ENCODE data around the gene MSL3. TPM values are rescaled to one million over a fixed set of nuclear protein-coding genes. Genes with fewer than 3 reads are reported as not detected.

The MSL3 gene
- total RNA-seq, 1 experiment from 2014 or later = 27.0 TPM

DNA sequence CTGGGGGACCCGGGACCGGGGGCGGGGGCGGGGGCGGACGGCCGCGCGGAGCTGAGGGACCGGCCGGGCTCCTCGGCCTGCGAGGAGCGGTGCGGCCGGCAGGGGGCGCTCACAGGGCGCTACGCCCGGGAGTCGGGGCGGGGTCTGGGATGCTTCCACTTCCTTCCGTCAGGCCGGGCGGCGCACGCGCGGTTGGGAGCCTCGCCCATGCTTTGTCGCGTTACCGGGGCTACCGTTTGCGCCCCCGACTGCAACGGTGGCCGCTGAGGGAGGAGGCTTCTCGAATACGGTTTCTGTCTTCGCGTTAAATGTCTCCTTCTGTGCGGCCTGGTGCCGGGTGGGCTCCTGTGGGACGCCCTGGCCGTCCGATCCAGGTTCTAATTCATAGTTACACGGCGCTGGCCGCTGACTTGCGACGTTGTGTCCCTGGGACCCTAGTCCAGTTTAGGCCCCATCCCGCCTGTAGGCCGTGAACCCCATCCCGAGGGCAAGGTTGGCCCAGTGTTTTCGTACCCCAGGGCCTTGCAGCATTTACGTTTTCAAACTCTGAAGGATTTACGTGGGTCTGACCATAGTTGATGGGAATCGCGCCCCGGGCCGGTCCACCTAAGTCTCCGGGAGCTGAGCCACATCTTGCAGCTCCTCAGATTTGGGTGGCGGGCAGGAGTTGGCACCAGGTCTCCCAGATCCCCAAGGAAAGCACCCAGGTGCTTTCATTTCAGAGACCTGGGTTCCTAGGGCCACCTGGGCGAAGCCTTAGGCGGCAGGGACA lies 549 bp downstream of the MSL3 start:
- in situ Hi-C loops (cut with HindIII; ENCODE audit: low sequenced_read_pairs) = no loop called here
- peak; percentile 76 for DNase-seq (ENCODE audit: low spot score)

DNA sequence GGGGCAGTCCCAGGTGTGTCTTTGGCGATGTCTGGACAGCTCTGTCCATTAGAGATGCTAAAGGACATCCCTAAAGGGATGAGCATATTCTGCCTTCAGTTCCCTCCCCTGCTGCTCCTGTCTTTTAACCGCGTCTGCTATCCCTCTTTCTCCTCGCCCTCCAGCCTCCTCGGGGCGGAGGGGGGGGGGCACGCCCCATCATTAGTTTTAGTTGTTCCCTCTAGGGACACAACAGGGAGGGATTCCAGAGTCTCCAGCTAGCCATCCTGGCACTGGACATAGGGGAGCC lies 1.1 kb downstream of the MSL3 start:
- DNase-seq (ENCODE audit: low spot score) = no peak
- in situ Hi-C loops (cut with HindIII; ENCODE audit: low sequenced_read_pairs) = no loop called here

DNA sequence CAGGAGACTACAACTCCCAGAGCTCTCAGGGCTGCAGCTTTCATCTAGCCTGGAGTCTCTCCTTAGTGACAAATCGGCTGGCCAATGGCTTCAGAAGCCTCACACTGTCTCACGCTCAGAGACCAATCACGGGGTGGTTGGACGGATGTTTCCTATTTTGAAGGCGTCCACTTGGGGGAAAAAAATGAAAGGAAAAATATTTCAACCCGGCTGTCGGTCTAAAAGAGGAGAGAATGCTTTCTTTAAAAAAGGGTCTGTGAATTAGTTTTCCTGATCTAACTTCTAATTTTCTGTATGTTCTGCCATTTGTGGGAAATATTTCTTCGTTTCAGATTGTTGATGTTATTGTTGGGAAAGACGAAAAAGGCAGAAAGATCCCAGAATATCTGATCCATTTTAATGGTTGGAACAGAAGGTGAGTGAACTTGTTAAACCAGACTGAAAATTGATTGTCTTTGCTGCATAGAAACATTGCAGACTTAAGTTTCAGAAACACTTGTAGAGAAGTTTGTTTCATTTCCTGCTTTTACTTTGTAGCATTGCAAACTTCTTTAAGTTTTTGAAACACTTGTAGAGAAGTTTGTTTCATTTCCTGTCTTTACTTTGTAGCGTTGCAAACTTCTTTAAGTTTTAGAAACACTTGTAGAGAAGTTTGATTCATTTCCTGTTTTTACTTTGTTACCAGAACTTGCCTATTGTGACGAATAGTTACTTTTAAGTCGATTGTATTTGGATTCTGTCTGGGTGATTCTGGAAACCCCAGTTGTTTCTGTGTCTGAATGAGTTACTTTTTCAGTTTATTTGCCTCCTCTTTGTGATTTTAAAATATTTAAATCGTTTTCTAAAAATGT lies 1.6 kb downstream of the MSL3 start:
- DNase-seq (ENCODE audit: low spot score) = peak; percentile 96
- in situ Hi-C loops (cut with HindIII; ENCODE audit: low sequenced_read_pairs) = no loop called here

DNA sequence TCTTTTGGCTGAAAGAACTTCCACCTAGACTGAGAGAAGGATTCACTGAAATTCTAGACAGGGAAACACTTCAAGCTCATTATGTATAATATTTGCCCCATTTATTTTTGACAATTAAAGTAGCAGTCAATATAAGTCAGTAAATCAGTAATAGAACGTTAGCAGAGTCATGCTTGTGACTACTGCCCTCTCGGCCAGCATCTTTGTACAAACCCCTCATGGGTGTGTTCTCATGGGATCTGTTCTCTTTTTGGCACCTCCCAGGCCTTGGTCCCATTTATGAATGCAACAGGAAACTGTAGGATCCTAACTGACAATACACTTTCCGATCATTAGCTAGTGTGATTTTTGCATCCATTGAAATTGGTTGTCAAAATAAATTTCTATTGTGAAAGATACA lies 2.9 kb downstream of the MSL3 start:
- DNase-seq (ENCODE audit: low spot score) = no peak
- in situ Hi-C loops (cut with HindIII; ENCODE audit: low sequenced_read_pairs) = no loop called here

DNA sequence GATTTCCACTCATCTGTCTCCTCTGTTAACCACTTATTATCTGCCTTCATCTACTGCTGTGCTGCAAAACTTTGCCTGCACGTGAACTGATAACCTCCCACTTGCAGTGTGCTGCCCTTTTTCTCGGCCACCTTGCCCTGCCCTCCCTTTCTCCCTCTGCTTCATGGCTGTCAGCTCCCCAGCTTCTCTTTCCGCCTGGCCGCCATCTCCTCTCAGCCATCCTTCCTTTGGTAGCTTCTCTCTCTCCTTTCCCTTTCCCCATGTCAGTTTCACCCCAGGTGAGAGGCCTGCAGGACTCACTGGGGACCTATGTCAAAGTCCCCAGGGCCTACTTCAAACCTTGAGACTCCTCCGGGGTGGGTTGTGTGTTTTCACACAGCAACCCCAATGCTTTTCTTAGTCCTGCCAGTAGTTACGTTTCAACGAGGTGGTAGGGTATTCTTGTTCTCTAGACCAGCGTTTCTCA lies 6.6 kb downstream of the MSL3 start:
- in situ Hi-C loops (cut with HindIII; ENCODE audit: low sequenced_read_pairs) = no loop called here
- DNase-seq (ENCODE audit: low spot score) = no peak

DNA sequence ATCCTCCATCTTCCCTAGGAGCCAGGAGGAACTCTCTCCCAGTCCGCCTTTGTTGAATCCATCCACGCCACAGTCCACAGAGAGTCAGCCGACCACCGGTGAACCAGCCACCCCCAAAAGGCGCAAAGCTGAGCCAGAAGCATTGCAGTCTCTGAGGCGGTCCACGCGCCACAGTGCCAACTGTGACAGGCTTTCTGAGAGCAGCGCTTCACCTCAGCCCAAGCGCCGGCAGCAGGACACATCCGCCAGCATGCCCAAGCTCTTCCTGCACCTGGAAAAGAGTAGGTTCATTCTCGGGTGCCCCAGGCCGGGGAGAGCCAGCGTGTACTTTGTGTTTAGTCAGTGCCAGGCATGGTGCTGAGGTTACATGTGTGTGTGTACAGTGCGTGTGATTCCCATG lies 7.4 kb downstream of the MSL3 start:
- in situ Hi-C loops (cut with HindIII; ENCODE audit: low sequenced_read_pairs) = no loop called here

DNA sequence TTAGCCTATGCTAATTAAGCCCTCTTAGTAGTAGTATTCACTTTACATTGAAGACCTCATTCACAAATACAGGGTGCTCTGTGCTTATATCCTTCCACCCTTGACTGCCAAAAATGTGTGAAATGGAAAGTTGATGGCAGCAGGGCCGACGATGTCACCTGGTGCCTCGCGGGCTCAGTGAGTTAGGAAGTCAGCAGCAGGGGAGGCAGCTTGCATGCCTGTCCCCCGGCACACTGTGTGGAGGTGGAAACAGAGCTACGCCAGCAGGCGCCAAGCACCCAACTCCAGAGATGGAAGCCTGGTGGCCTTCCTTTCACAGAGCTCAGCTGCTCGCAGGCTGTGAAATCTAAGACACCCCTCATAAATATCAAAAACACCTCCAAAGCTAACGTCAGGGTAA lies 8.4 kb downstream of the MSL3 start:
- in situ Hi-C loops (cut with HindIII; ENCODE audit: low sequenced_read_pairs) = no loop called here
- DNase-seq (ENCODE audit: low spot score) = no peak

More for the DNA sequence above, 7.4 kb downstream of the MSL3 start:
- no peak for DNase-seq (ENCODE audit: low spot score)

DNA sequence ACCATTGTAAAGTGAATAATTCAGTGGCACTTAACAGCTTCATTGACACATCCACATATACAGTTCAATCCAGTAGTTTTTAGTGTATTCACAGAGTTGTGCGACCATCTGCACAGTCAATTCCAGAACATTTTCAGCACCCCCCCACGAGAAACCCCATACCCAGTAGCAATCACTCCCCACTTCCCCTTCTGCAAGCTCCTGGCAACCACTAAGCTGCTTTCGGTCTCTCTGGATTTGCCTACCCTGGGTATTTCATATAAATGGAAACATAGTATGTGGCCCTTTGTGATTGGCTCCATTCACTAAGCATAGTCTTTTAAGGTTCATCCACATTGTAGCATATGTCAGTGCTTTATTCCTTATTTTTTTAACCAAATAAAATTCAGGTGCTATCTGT lies 10.0 kb downstream of the MSL3 start:
- in situ Hi-C loops (cut with HindIII; ENCODE audit: low sequenced_read_pairs) = no loop called here
- DNase-seq (ENCODE audit: low spot score) = no peak

DNA sequence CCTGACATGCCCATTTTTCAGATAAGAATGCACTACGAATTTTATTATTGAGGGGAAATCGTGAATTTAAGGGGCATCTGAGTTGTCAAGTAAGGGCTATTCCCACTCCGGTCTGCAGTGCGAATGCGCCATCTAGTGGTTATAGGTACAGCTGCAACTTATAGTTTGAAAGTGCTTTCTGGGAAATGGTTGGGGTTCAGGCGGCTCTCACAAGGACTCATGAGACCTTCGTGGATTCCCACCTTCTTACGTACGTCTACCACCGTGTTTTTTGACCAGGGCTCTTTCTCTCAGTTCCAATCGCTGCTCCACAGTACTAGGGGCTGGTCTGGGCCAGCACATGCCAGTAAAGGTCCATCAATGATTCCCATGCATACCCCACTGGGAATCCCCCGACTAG lies 12.3 kb downstream of the MSL3 start:
- peak; percentile 59 for DNase-seq (ENCODE audit: low spot score)

DNA sequence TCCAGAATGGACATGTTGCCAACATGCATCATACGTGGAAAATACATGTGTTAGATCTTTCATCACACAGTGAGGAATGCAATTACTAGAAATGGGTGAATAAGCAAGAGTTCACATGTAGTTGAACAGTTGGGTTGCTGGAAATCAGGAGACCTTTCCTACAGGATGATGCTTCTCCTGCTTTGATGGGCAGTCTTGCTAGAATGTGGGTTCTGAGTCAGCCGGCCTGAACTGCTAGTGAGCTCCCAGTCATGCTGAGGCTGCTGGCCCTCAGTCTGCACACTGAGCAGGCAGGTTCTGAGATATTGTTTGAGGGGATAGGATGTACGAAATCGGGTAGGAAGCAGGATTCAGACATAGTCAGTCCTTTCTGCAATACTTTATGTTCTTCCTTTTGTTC lies 20.2 kb downstream of the MSL3 start:
- in situ Hi-C loops (cut with HindIII; ENCODE audit: low sequenced_read_pairs) = no loop called here
- no peak for DNase-seq (ENCODE audit: low spot score)

More for the DNA sequence above, 12.3 kb downstream of the MSL3 start:
- in situ Hi-C loops (cut with HindIII; ENCODE audit: low sequenced_read_pairs) = no loop called here

DNA sequence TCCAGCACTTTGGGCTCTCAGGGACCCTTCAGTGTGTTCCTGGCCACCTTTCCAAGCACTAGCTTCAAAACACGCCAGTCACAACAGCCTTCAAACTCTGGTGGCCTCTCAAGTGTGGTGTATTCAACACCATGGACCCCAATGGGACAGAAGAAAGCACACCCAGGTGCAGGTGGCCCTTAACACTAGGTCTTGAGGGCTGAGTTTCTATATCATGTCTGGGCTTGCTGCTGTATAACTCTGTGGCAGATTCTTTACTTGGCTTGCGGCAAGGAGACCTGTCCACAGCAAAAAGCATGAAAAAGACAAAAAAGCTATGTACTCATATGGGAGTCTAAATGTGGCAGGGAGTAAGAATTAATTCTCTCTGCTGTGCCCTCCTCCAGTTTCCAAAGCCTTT lies 23.1 kb downstream of the MSL3 start:
- in situ Hi-C loops (cut with HindIII; ENCODE audit: low sequenced_read_pairs) = no loop called here
- DNase-seq (ENCODE audit: low spot score) = no peak

DNA sequence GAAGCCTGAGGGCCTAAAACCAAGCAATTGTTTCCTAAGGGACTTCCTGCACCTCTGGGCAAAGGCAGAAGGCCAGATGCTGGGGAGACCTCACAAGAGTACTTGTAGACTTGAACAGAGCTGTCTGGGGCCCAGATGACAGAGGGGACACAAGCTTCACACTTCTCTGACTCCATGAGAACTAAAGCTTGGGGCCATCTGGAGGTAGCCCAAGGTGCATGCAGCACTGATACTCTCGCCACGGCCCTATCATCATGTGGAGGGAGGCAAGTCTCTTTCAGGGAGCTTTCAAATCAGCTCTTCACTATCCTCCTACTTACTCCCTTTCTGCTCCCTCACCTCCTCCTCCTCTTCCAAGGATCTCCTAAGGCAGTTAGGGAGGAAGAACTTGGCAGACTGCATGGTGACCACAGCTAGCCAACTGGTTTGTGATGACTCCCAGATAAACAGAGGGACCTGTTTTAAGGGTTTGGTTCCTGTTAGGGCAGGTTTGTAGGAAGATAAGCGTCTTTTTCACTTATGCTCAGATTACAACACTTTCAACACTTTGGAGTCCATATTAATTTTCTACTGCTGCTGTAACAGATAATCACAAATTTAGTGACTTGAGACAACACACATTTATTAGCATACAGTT lies 23.8 kb downstream of the MSL3 start:
- DNase-seq (ENCODE audit: low spot score) = no peak
- in situ Hi-C loops (cut with HindIII; ENCODE audit: low sequenced_read_pairs) = no loop called here

DNA sequence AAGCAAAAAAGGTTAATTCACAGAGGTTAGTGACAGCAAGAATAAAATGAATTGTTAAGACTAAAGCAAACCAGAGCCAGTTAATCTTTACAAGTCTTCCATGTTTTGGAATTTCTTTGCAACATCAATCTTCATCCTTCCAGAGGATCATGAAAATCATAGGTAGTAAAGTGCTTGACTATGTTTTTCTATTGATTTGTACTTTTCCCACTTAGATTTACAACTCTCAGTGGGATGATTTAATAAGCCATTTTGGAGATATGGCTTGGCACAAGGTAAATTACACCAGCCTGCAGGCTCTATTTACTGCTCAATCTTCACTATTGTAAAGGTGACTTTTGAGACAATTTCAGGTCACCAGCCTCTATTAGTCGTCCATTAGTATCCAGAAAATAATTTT lies 26.5 kb downstream of the MSL3 start:
- in situ Hi-C loops (cut with HindIII; ENCODE audit: low sequenced_read_pairs) = no loop called here

DNA sequence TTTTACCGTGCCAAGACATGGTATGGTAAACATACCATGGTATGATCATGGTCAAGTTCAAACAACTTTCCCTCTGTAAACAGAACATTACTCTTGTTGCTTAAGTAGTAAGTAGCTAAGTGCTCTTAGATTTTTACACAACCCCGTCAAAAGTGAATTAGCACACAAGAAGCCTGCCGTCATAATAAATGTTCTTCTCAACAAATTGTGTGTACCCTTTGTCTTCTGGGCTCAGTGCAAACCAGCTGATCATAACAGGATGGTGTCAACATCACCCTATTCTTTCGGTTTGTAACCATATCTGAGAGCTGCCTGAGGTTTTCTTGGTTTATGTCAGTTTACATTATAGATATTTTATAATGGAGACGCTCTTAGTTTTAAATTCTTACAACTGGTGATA lies 28.8 kb downstream of the MSL3 start:
- in situ Hi-C loops (cut with HindIII; ENCODE audit: low sequenced_read_pairs) = no loop called here
- DNase-seq (ENCODE audit: low spot score) = no peak

More for the DNA sequence above, 26.5 kb downstream of the MSL3 start:
- no peak for DNase-seq (ENCODE audit: low spot score)

DNA sequence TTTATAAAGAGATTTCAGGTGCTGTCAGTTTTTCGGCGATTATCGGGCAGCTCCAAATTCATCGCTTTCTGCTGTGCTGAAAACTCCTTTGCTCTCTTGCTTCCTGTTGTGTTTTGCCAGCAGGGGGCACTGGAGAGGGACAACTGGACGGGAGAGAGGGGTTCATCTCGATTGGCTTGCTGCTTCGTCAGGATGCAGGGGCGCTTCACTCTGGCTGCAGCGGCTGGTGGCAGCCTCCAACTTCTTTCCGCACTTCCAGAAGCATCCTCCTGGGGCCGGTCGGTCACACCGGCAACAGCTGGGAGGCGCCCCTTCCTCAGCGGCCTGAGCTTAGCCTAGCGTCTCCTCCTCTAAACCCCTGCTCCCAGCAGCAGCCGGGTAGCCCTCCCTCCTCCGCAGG lies 29.5 kb downstream of the MSL3 start:
- DNase-seq (ENCODE audit: low spot score) = peak; percentile 17
- in situ Hi-C loops (cut with HindIII; ENCODE audit: low sequenced_read_pairs) = no loop called here

DNA sequence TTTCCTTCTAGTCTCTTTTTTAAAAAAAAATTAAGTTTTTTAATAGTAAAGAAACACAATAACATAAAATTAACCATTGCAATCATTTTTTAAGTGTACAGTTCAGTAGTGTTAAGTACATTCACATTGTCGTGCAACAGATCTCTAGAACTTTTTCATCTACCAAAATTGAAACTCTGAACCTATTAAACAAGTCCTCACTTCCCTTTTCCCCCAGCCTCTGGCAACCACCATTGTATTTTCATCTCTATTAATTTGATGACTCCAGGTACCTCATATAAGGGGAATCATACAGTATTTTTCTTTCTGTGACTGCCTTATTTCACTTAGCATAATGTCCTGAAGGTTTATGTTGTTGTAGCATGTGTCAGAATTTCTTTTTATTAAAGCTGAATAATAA lies 31.8 kb downstream of the MSL3 start:
- DNase-seq (ENCODE audit: low spot score) = no peak
- in situ Hi-C loops (cut with HindIII; ENCODE audit: low sequenced_read_pairs) = no loop called here

DNA sequence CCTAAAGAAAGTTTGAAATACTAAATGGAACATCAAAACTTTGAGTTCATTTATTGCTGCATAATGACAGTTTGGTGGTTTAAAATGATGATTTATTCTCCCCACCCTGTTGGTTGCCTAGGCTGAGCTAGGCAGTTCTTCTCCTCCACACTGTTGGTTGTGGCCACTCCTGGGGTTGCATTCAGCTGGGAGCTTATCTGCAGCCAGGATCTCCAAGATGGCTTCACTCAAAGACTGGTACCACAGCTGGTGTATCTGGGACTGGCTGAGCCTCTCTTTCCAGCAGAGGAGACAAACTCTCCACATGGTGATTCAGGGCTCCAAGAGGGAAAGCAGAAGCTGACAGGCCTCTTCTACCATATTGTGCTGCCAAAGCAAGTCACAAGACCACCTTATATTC lies 33.1 kb downstream of the MSL3 start:
- no peak for DNase-seq (ENCODE audit: low spot score)
- in situ Hi-C loops (cut with HindIII; ENCODE audit: low sequenced_read_pairs) = no loop called here

DNA sequence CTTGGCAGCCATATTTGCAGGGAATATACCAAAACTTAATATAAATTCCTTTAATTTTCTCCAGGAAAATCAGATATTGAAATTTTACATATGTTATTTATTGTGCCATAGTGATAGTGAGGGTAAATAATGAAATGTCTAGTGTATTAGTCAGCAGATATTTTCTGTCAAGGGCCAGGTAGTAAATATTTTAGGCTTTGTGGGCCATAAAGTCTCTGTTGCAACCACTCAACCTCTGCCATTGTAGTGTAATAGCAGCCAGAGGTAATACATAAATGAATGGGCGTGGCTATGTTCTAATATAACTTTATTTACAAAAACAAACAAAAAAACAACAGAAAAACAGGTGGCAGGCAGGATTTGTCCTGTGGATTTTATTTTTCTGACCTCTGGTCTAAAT lies 33.5 kb downstream of the MSL3 start:
- DNase-seq (ENCODE audit: low spot score) = no peak
- in situ Hi-C loops (cut with HindIII; ENCODE audit: low sequenced_read_pairs) = no loop called here

DNA sequence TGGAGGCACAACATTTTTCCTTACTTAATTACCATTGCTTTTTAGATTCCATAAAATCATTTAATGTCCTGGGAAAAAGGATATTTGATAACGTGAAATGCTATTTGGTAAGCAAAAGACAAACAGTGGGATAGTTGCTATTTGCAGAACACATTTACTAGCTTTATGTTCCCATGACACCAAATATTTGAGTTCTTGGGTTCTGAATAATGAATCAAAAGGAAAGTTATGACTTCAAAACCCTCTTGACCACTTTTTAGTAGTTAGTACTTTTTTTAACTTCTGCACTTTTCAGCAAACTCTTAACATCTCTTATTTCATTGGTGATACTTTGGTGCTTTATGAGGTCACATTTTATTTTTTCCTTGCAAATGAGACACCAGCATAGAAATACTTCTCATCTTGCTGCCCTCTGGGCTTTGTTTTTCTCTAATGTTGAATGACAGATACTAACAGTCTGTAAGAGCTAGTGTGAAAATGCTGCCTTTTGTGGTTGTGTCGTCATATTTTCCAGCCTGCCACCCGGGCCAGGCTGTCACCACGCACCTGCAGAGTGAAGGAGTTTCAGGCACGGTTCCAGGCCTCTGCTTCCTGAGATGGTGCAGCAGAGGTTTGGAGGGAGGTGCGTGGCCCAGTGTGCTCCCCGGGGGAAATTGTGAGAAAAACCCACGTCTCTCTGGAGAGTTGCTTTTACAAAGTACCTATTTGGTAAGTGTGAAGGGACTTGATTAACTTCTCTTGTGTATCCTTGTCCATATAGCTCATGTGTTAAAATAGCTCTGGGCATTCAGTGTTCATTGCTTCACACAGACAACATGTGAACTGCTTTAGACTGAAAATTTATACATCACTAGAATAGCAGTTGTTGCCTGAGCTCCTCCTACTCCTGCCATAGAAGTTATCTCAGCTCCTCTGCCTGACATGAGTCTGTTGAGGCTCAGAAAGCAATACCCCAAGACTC lies 34.7 kb downstream of the MSL3 start:
- in situ Hi-C loops (cut with HindIII; ENCODE audit: low sequenced_read_pairs) = no loop called here

More for the DNA sequence above, 34.7 kb downstream of the MSL3 start:
- DNase-seq (ENCODE audit: low spot score) = no peak

Measured in G401 (cell line).